ENCODE measurements around the gene ACSS3.

Gene ACSS3

DNA sequence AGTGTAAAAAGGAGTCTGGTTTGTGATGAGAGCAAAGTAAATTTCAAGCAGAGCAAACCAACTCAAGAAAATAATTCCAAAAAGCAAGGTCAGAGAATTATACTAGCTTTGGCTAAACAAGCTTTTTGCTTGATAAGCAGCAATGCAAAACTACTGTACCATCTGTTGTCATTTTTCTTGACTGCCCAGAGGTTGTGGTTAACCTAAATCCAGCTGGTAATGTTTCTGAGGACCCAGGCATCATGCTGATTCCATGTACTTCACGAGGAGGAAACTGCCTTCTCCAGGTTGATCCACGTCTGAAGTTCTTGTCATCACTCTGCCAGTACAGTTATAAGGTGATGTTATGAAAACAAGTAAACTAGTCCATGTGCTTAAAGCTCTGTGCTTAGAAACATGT is 185.2 kb downstream of the ACSS3 start:
- WGBS (ENCODE audit: insufficient coverage): 94% methylated on average over 2 of the region's 2 CpGs
- Histone ChIP-seq H3K27ac (ENCODE audit: insufficient read depth in 1 of 2, low read depth in 1 of 2, low read length in 2 of 2, poor library complexity in 1 of 2, severe bottlenecking in 2 of 2) (no peak overlapping the region), H3K4me1 (ENCODE audit: control extremely low read depth in 1 of 4, control insufficient read depth in 4 of 4, insufficient read depth in 4 of 4, low read length in 3 of 4) (no peaks in the 10 kb centered on the region), H3K27me3 (replicated peaks in 2 of 5; ENCODE audit: control insufficient read depth in 4 of 5, insufficient read depth in 5 of 5, low read length in 4 of 5) (no peaks in the 10 kb centered on the region), H3K36me3 (ENCODE audit: control insufficient read depth in 4 of 4, insufficient read depth in 4 of 4, low read length in 3 of 4) (no peaks in the 10 kb centered on the region), H3K4me3 (ENCODE audit: control insufficient read depth in 1 of 7, extremely low read depth in 1 of 7, insufficient read depth in 4 of 7, low read depth in 2 of 7, low read length in 6 of 7) (no peak overlapping the region), H3K9me3 (ENCODE audit: control extremely low read depth in 1 of 5, control insufficient read depth in 4 of 5, insufficient read depth in 2 of 5, low read depth in 1 of 5, low read length in 4 of 5) (no peaks in the 10 kb centered on the region)
- CTCF ChIA-PET: no interaction called here
- POLR2A ChIA-PET: no interaction called here
- no peak for DNase-seq

DNA sequence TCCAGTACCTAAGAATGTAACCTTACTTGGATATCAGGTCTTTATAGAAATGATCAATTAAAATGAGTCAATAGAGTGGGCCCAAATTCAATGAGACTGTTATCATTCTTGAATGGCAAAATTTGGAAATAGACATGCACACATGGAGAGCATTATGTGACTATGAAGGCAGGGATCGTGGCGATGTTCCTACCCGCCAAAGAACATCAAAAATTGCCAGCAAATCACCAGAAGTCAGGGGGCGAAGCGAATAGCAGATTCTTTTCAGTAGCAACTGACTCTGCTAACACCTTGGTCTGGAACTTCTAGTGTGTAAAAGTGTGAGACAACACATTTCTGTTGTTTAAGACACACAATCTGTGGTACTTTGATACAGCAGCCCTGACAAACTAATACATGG is 192.5 kb downstream of the ACSS3 start:
- no peak overlapping the region for H3K4me3 ChIP-seq (ENCODE audit: control insufficient read depth in 1 of 7, extremely low read depth in 1 of 7, insufficient read depth in 4 of 7, low read depth in 2 of 7, low read length in 6 of 7)
- ChIA-PET POLR2A (no interaction called here), CTCF (no interaction called here)
- DNase-seq: no peak
- H3K9me3 ChIP-seq (ENCODE audit: control extremely low read depth in 1 of 5, control insufficient read depth in 4 of 5, insufficient read depth in 2 of 5, low read depth in 1 of 5, low read length in 4 of 5): no peaks in the 10 kb centered on the region
- 98% methylated on average over 5 of the region's 5 CpGs for WGBS (ENCODE audit: insufficient coverage)
- no peaks in the 10 kb centered on the region for H3K36me3 ChIP-seq (ENCODE audit: control insufficient read depth in 4 of 4, insufficient read depth in 4 of 4, low read length in 3 of 4)
- H3K27me3 ChIP-seq (replicated peaks in 2 of 5; ENCODE audit: control insufficient read depth in 4 of 5, insufficient read depth in 5 of 5, low read length in 4 of 5): no peaks in the 10 kb centered on the region
- no peak overlapping the region for H3K27ac ChIP-seq (ENCODE audit: insufficient read depth in 1 of 2, low read depth in 1 of 2, low read length in 2 of 2, poor library complexity in 1 of 2, severe bottlenecking in 2 of 2)
- H3K4me1 ChIP-seq (ENCODE audit: control extremely low read depth in 1 of 4, control insufficient read depth in 4 of 4, insufficient read depth in 4 of 4, low read length in 3 of 4): no peaks in the 10 kb centered on the region

DNA sequence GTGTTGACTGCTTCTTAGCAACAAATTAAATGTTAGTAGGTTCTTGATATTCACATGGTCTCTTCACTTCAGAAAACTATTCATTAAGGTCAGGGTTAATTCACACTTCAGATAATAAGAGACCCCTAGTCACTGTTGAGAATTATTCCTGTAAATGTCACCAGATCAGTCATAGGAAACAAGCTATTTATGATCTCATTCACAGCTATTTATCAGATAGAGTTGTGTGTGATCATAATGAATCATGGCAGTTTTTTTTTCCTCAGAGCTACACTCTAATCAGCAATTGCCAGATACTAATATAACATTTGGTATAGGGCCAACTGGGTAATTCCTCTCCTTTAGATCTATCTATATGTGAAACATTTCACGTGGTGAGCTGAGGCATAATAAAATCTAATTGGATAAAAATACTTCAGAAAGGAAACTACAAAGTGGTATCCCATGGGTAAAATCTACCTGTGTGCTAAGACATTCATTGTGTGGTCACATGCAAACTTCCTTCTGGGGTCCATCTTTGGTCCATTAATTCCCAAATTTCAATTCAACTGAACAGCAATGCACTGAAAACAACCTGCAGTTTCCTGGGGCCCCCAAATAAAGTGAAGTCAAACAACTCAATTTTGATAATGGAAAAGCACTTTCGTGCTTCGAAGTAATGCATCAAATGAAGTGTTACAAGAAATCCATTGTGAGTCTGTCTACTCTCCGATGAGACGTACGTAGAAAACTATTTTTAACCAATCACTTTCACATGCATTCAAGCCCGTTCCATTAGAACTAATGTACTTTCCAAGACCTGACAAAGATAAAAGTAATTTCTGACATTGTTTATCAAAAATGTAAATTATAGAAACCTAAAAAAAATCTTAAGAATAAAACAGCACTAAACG is 197.0 kb downstream of the ACSS3 start:
- ChIA-PET POLR2A (no interaction called here), CTCF (interaction anchor here (0.8 kb wide), 1 partner anchor 335 kb away, joined by 3 read pairs; no protein-coding TSS in a partner anchor)
- no peak for DNase-seq

DNA sequence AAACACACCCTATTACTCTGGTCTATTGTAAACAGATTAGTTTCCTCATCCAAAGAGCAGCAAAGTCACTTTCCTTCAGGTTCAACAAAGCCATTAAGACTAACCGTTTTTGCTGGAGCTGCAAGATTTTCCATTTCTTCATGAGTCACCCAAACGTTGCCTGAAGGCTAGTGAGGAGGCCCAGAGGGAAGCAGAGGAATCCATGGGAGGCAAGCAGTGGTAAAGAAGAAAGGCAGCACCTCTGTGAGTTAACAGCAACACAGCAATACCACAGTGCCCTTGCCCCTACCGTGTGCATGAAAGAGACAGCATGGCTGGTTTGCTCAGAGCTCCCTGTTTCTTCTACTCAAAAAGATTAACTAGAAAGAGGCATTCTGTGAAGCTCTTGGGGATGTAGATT is 206.3 kb downstream of the ACSS3 start:
- ChIA-PET CTCF (no interaction called here), POLR2A (no interaction called here)
- Histone ChIP-seq H3K4me1 (ENCODE audit: control extremely low read depth in 1 of 4, control insufficient read depth in 4 of 4, insufficient read depth in 4 of 4, low read length in 3 of 4) (no peaks in the 10 kb centered on the region), H3K27ac (ENCODE audit: insufficient read depth in 1 of 2, low read depth in 1 of 2, low read length in 2 of 2, poor library complexity in 1 of 2, severe bottlenecking in 2 of 2) (no peak overlapping the region), H3K9me3 (ENCODE audit: control extremely low read depth in 1 of 5, control insufficient read depth in 4 of 5, insufficient read depth in 2 of 5, low read depth in 1 of 5, low read length in 4 of 5) (no peaks in the 10 kb centered on the region), H3K27me3 (replicated peaks in 2 of 5; ENCODE audit: control insufficient read depth in 4 of 5, insufficient read depth in 5 of 5, low read length in 4 of 5) (no peaks in the 10 kb centered on the region), H3K36me3 (ENCODE audit: control insufficient read depth in 4 of 4, insufficient read depth in 4 of 4, low read length in 3 of 4) (no peaks in the 10 kb centered on the region), H3K4me3 (ENCODE audit: control insufficient read depth in 1 of 7, extremely low read depth in 1 of 7, insufficient read depth in 4 of 7, low read depth in 2 of 7, low read length in 6 of 7) (no peak overlapping the region)
- DNase-seq: no peak
- WGBS (ENCODE audit: insufficient coverage): 55% methylated on average over 3 of the region's 3 CpGs

More for the DNA sequence above, 197.0 kb downstream of the ACSS3 start:
- 100% methylated on average over 2 of the region's 8 CpGs for WGBS (ENCODE audit: insufficient coverage)
- Histone ChIP-seq H3K9me3 (ENCODE audit: control extremely low read depth in 1 of 5, control insufficient read depth in 4 of 5, insufficient read depth in 2 of 5, low read depth in 1 of 5, low read length in 4 of 5) (no peaks in the 10 kb centered on the region), H3K36me3 (ENCODE audit: control insufficient read depth in 4 of 4, insufficient read depth in 4 of 4, low read length in 3 of 4) (no peaks in the 10 kb centered on the region), H3K27me3 (replicated peaks in 2 of 5; ENCODE audit: control insufficient read depth in 4 of 5, insufficient read depth in 5 of 5, low read length in 4 of 5) (peaks cover 0 to 2% (median 0%) of the 10 kb centered on the region in 5 experiments), H3K4me3 (ENCODE audit: control insufficient read depth in 1 of 7, extremely low read depth in 1 of 7, insufficient read depth in 4 of 7, low read depth in 2 of 7, low read length in 6 of 7) (no peak overlapping the region), H3K27ac (ENCODE audit: insufficient read depth in 1 of 2, low read depth in 1 of 2, low read length in 2 of 2, poor library complexity in 1 of 2, severe bottlenecking in 2 of 2) (no peak overlapping the region), H3K4me1 (ENCODE audit: control extremely low read depth in 1 of 4, control insufficient read depth in 4 of 4, insufficient read depth in 4 of 4, low read length in 3 of 4) (no peaks in the 10 kb centered on the region)

DNA sequence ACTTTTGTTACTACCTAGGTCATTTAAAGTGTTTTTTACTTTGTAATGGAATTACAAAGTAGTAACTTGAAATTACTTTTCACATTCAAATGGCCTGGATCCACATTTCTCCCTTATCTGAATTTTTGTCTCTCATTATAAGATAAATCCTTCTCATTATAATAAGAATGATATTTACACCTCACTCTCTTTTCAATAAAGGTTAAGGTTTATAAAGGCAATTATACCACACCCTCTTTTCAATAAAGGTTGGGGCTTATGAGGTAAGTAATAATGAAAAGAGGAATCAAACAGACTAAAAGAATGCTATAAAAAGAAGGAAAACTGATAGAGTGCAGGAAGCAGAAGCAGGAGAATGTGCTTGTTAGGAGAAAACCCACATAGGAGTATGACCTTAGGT is 210.8 kb downstream of the ACSS3 start:
- no peak overlapping the region for H3K4me3 ChIP-seq (ENCODE audit: control insufficient read depth in 1 of 7, extremely low read depth in 1 of 7, insufficient read depth in 4 of 7, low read depth in 2 of 7, low read length in 6 of 7)
- no peak overlapping the region for H3K27ac ChIP-seq (ENCODE audit: insufficient read depth in 1 of 2, low read depth in 1 of 2, low read length in 2 of 2, poor library complexity in 1 of 2, severe bottlenecking in 2 of 2)
- ChIA-PET POLR2A (no interaction called here), CTCF (no interaction called here)
- no peaks in the 10 kb centered on the region for H3K9me3 ChIP-seq (ENCODE audit: control extremely low read depth in 1 of 5, control insufficient read depth in 4 of 5, insufficient read depth in 2 of 5, low read depth in 1 of 5, low read length in 4 of 5)
- no peaks in the 10 kb centered on the region for H3K4me1 ChIP-seq (ENCODE audit: control extremely low read depth in 1 of 4, control insufficient read depth in 4 of 4, insufficient read depth in 4 of 4, low read length in 3 of 4)
- no peak for DNase-seq
- no peaks in the 10 kb centered on the region for H3K36me3 ChIP-seq (ENCODE audit: control insufficient read depth in 4 of 4, insufficient read depth in 4 of 4, low read length in 3 of 4)
- H3K27me3 ChIP-seq (replicated peaks in 2 of 5; ENCODE audit: control insufficient read depth in 4 of 5, insufficient read depth in 5 of 5, low read length in 4 of 5): no peaks in the 10 kb centered on the region

DNA sequence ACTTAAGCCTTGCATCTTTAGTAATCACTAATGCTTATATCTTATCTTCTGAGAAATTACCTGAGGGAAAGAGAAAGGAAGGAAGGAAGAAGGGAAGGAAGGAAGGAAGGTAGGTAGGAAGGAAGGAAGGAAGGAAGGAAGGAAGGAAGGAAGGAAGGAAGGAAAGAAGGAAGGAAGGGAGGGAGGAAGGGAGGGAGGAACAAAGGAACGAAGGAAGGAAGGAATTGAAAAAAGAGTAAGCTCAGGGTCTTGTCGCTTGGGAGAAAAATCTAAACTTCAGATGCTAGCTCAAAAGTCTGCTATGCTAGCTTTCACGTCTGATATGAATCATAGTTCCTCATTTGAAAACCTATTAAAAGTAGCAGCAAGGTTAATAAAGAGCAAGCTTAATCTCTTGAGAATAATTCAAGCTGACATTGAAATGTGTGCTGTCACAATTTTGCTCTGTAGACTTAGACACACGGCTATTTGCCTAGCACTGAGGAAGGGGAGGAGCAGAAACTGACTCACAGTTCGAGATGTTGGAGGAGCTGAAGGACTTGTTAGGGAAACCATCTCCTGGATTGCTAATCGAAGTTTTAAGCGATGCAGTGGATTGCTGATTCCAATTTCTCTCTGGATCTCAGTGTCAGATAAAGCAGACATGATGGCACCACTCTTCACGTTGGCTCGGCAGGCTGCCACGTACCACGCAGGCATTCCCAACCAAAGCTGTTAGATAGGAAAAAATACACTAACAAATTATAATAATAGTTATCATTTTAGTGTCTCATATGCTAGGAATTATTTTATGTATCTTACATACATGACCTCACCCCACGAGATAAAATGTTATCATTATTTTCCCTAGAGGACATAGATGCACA is 216.7 kb downstream of the ACSS3 start:
- Histone ChIP-seq H3K4me1 (ENCODE audit: control extremely low read depth in 1 of 4, control insufficient read depth in 4 of 4, insufficient read depth in 4 of 4, low read length in 3 of 4) (no peaks in the 10 kb centered on the region), H3K27me3 (replicated peaks in 2 of 5; ENCODE audit: control insufficient read depth in 4 of 5, insufficient read depth in 5 of 5, low read length in 4 of 5) (no peaks in the 10 kb centered on the region), H3K36me3 (ENCODE audit: control insufficient read depth in 4 of 4, insufficient read depth in 4 of 4, low read length in 3 of 4) (no peaks in the 10 kb centered on the region), H3K27ac (ENCODE audit: insufficient read depth in 1 of 2, low read depth in 1 of 2, low read length in 2 of 2, poor library complexity in 1 of 2, severe bottlenecking in 2 of 2) (no peak overlapping the region), H3K4me3 (ENCODE audit: control insufficient read depth in 1 of 7, extremely low read depth in 1 of 7, insufficient read depth in 4 of 7, low read depth in 2 of 7, low read length in 6 of 7) (no peak overlapping the region), H3K9me3 (ENCODE audit: control extremely low read depth in 1 of 5, control insufficient read depth in 4 of 5, insufficient read depth in 2 of 5, low read depth in 1 of 5, low read length in 4 of 5) (no peaks in the 10 kb centered on the region)
- 81% methylated on average over 7 of the region's 12 CpGs for WGBS (ENCODE audit: insufficient coverage)
- ChIA-PET CTCF (interaction anchor here (1.1 kb wide), 1 partner anchor 26 kb away, joined by 3 read pairs; no protein-coding TSS in a partner anchor), POLR2A (no interaction called here)
- no peak for DNase-seq

DNA sequence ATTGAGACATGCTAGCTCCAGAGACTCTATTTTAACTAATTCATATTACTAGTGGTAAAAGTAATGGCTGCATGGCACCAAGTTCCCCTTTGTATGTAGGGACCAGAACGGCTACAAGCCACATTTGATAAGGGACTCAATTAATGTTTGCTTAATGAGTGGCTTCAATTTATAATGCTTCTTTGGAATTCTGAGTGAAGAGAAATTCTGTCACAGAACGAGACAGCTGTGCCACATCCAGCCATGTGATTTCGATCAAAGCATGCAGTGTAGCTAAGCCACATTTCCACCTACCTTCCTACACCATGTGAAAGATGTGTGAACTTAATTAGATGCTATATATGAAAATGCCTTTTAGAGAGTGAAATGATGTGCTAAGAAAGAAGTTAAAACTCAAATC is 217.4 kb downstream of the ACSS3 start:
- DNase-seq: no peak
- ChIA-PET POLR2A (no interaction called here), CTCF (interaction anchor here (1.1 kb wide), 1 partner anchor 25 kb away, joined by 3 read pairs; no protein-coding TSS in a partner anchor)
- Histone ChIP-seq H3K27me3 (replicated peaks in 2 of 5; ENCODE audit: control insufficient read depth in 4 of 5, insufficient read depth in 5 of 5, low read length in 4 of 5) (no peaks in the 10 kb centered on the region), H3K4me1 (ENCODE audit: control extremely low read depth in 1 of 4, control insufficient read depth in 4 of 4, insufficient read depth in 4 of 4, low read length in 3 of 4) (no peaks in the 10 kb centered on the region), H3K27ac (ENCODE audit: insufficient read depth in 1 of 2, low read depth in 1 of 2, low read length in 2 of 2, poor library complexity in 1 of 2, severe bottlenecking in 2 of 2) (no peak overlapping the region), H3K36me3 (ENCODE audit: control insufficient read depth in 4 of 4, insufficient read depth in 4 of 4, low read length in 3 of 4) (no peaks in the 10 kb centered on the region), H3K4me3 (ENCODE audit: control insufficient read depth in 1 of 7, extremely low read depth in 1 of 7, insufficient read depth in 4 of 7, low read depth in 2 of 7, low read length in 6 of 7) (no peak overlapping the region), H3K9me3 (ENCODE audit: control extremely low read depth in 1 of 5, control insufficient read depth in 4 of 5, insufficient read depth in 2 of 5, low read depth in 1 of 5, low read length in 4 of 5) (no peaks in the 10 kb centered on the region)
- WGBS (ENCODE audit: insufficient coverage): 75% methylated on average over 1 of the region's 3 CpGs
